Peyer's patch (tissue), 4 donors: ENCODE measurements around the gene NDRG2. TPM values are rescaled to one million over a fixed set of nuclear protein-coding genes. Genes with fewer than 3 reads are reported as not detected.

Experiments
- DNase-seq, 3 donors: peaks; one replicate each; pipeline ENCODE4 v3.0.0-alpha.2; 2017 to 2019
- H3K27ac ChIP-seq, 4 donors: fragments of 200-600 bp; sonication (generic); one replicate each; pipeline ENCODE4 v1.5.1; 2016 to 2019
- H3K27me3 ChIP-seq, 2 donors: fragments of 200-600 bp; sonication (generic); one replicate each; pipeline ENCODE4 v1.5.1; 2019
- H3K36me3 ChIP-seq, 3 donors: fragments of 200-600 bp; sonication (generic); one replicate each; pipeline ENCODE4 v1.5.1; 2016 to 2019
- H3K4me1 ChIP-seq, 4 donors: fragments of 200-600 bp; sonication (generic); one replicate each; pipeline ENCODE4 v1.5.1; 2016 to 2019
- H3K4me3 ChIP-seq, 4 donors: fragments of 200-600 bp; sonication (generic); 1 replicate in 3 of 4; 2 replicates in 1 of 4; pipeline ENCODE4 v1.5.1; 2016 to 2019; ENCODE audit warnings: mild to moderate bottlenecking in 1 of 4
- H3K9me3 ChIP-seq, 4 donors: fragments of 200-600 bp; sonication (generic); one replicate each; pipeline ENCODE4 v1.5.1; 2016 to 2019; ENCODE audit warnings: mild to moderate bottlenecking in 1 of 4
- CTCF ChIP-seq, 6 experiments: fragments of 450-650 bp in 4 of 6; fragments of 200-600 bp in 2 of 6; sonication (generic) in 1 of 6; IDR thresholded peaks; one replicate each; pipeline ENCODE4 v1.5.1; 2017 to 2019; ENCODE audit warnings: antibody characterized with exemption in 6 of 6, mild to moderate bottlenecking in 3 of 6, moderate library complexity in 1 of 6
- POLR2A ChIP-seq, 2 donors: fragments of 450-650 bp; IDR thresholded peaks; one replicate each; pipeline ENCODE4 v1.5.1; 2017; ENCODE audit warnings: antibody characterized with exemption in 2 of 2, mild to moderate bottlenecking in 2 of 2, moderate library complexity in 2 of 2
- total RNA-seq, 4 donors: library from RNA; depleted of rRNA; stranded (reverse); fragments of >200 nt; gene quantifications; one replicate each; pipeline ENCODE4 v1.1.0, GENCODE V29; 2016

NDRG2 gene
- total RNA-seq, 4 donors from 2014 or later, result 85.6 to 137 (median 127) TPM

DNA sequence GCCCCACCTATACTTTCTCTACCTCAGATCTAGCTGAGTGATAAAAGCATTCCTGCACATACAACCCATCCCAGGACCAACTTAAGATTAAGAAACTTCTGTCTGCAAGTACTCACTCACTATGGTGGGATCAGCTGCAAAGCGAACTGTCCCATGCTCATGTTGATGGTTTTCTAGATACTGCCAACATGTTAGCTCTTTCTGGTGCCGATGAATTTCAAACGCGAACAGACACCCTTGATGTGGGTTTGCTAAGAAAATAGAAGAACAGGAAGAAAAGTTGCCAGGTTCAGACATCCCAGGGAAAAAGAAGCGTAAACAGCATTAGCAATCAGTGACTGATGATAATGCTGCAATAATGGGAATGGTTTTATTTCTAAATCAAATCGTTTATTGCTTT, 27.3 kb downstream of the NDRG2 start:
- Histone ChIP-seq H3K27ac (no peak overlapping the region), H3K4me1 (peaks cover 0 to 19% (median 0%) of the 10 kb centered on the region in 4 donors), H3K4me3 (no peak overlapping the region), H3K9me3 (no peaks in the 10 kb centered on the region), H3K36me3 (peaks cover 0 to 46% (median 0%) of the 10 kb centered on the region in 3 donors), H3K27me3 (no peaks in the 10 kb centered on the region)
- TF ChIP-seq CTCF (IDR thresholded peaks at IDR 0.05) (no peak), POLR2A (IDR thresholded peaks at IDR 0.05) (no peak)
- DNase-seq, result no peak

DNA sequence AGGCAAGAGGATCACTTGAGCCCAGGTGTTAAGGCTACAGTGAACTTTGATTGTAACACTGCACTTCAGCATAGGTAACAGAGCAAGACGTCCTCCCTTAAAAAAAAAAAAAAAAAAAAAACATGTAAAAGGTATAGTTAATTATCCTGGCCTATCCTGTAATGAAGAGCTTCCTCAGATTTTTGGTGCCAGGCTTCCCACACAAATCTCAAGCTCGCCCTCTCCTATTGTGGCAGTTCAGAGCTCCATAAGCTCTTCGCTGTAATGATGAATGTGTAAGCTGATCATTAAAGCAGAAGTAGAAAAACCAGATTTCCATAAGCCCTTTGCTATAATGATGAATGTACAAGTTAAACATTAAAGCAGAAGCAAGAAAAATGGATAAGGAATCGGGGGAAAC, 27.7 kb downstream of the NDRG2 start:
- Histone ChIP-seq H3K27me3 (no peaks in the 10 kb centered on the region), H3K4me1 (peaks cover 0 to 21% (median 0%) of the 10 kb centered on the region in 4 donors), H3K36me3 (peaks cover 0 to 50% (median 0%) of the 10 kb centered on the region in 3 donors), H3K9me3 (no peaks in the 10 kb centered on the region), H3K27ac (no peak overlapping the region), H3K4me3 (no peak overlapping the region)
- TF ChIP-seq CTCF (IDR thresholded peaks at IDR 0.05), result no peak
- no peak for DNase-seq

DNA sequence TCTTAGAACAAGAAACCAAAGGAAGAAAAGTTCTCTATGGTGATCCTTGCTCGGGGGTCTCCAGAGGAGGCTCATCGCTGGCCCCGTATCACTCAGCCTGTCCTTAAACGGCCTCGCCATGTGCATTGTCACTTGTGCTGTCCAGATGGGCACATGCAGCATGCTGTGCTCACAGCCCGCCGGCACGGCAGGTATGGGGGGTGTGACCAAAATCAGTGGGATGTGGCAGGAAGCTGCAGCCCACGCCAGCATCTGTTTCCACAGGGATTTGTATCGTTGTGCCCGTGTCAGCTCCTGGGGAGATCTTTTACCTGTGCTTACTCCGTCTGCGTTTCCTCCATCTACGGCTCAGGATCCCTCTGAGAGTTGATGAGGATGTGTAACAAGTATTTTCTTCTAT, 28.3 kb downstream of the NDRG2 start:
- Histone ChIP-seq H3K4me1 (peaks cover 0 to 27% (median under 1%) of the 10 kb centered on the region in 4 donors), H3K36me3 (peaks cover 0 to 54% (median 0%) of the 10 kb centered on the region in 3 donors), H3K27me3 (no peaks in the 10 kb centered on the region), H3K9me3 (no peaks in the 10 kb centered on the region), H3K4me3 (no peak overlapping the region), H3K27ac (no peak overlapping the region)
- TF ChIP-seq CTCF (IDR thresholded peaks at IDR 0.05) (no peak), POLR2A (IDR thresholded peaks at IDR 0.05) (no peak)
- DNase-seq, result no peak

DNA sequence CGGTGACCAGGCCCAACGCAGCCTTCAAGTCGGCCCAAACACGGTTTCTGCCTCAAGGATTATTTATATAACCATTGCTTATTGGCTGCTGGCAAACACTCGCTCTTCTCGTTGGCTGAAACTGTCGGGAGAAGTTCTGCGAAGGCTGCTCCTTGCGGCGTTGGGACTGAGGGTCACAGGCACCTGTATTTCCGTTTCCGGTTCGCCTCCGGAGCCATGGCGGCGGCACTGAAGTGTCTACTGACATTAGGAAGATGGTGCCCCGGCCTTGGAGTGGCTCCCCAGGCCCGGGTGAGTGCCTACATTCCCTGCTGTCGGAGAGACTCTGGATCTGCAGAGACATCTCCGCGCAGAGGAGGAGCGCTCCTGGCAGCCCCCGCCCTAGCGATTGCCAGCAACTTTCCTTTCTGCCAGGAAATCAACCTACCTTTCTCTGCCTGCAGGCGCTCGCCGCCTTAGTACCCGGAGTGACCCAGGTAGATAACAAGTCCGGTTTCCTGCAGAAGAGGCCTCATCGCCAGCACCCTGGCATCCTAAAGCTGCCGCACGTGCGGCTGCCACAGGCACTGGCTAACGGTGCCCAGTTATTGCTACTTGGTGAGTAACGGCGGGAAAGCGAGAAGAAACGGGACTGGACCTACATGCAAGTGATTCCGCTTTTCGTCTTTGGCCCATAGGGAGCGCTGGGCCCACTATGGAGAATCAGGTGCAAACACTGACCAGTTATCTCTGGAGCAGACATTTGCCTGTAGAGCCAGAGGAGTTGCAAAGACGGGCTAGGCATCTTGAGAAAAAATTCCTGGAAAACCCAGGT, 34.9 kb downstream of the NDRG2 start, which contains the start of gene METTL17:
Gene METTL17 (plus strand): TSS at position 194 of the 814 bp plus-strand sequence. CDS start 23 bp downstream, at position 217.
- no peaks in the 10 kb centered on the region for H3K27me3 ChIP-seq
- peaks cover 0 to 33% (median 0%) of the 10 kb centered on the region in 3 donors for H3K36me3 ChIP-seq
- H3K4me3 ChIP-seq, result peak within 1 kb of the TSS; percentile 69 to 98 (median 82)
- no peaks in the 10 kb centered on the region for H3K9me3 ChIP-seq
- DNase-seq, result peak; percentile 85 to 96 (median 89)
- peaks cover 0 to 27% (median 10%) of the 10 kb centered on the region in 4 donors for H3K4me1 ChIP-seq
- H3K27ac ChIP-seq, result peak within 1 kb of the TSS; percentile 66 to 90 (median 81)
- TF ChIP-seq CTCF (IDR thresholded peaks at IDR 0.05) (peak in 4 of 6 experiments; percentile 16 to 41 (median 37)), POLR2A (IDR thresholded peaks at IDR 0.05) (peak; percentile 46 to 68)

DNA sequence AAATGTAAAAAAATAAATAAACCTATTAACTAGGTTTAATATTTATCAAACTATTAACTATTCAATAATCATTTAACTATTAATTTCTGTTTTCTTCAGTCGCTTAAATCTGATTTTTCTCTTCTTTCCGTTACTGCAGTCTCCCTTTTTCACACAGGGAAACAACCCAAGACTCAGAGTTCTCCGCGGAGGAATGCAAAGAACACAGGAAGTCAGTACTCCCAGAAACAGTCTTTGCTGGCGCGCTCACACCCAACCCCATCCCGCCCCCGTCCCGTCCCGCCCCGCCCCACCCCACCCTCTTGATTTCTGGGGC, 35.4 kb downstream of the NDRG2 start:
- H3K4me1 ChIP-seq, result peaks cover 0 to 27% (median 10%) of the 10 kb centered on the region in 4 donors
- H3K27me3 ChIP-seq, result no peaks in the 10 kb centered on the region
- peak overlapping the region; percentile 69 to 98 (median 82) for H3K4me3 ChIP-seq
- no peaks in the 10 kb centered on the region for H3K9me3 ChIP-seq
- H3K36me3 ChIP-seq, result peaks cover 0 to 27% (median 0%) of the 10 kb centered on the region in 3 donors
- TF ChIP-seq POLR2A (IDR thresholded peaks at IDR 0.05) (no peak), CTCF (IDR thresholded peaks at IDR 0.05) (no peak)
- no peak for DNase-seq
- peak overlapping the region; percentile 66 to 90 (median 81) for H3K27ac ChIP-seq
